Endothelial cell of umbilical vein (primary cell): ENCODE measurements around the gene CFP. TPM values are rescaled to one million over a fixed set of nuclear protein-coding genes. Genes with fewer than 3 reads are reported as not detected.

Experiments used
- BruUV-seq: library from RNA; stranded (reverse); fragments of 400-500 nt; replicated peaks from 2 replicates; lab custom pipeline; 2021; lab: Mats Ljungman, UMichigan
- CTCF ChIA-PET: fragments of 300-600, 350-600 bp; sonication (Branson Sonifier 250); formaldehyde crosslinking; loops from one replicate; lab custom pipeline; 2021; ENCODE audit warnings: antibody characterized with exemption, inconsistent platforms; lab: Charles Lee
- POLR2A ChIA-PET: fragments of 300-600, 350-600 bp; sonication (Branson Sonifier 250); formaldehyde crosslinking; loops from one replicate; lab custom pipeline; 2021; ENCODE audit warnings: antibody characterized with exemption, inconsistent platforms; lab: Charles Lee
- DNase-seq: peaks from one replicate; pipeline ENCODE4 v3.0.0-alpha.2; 2011; ENCODE audit warnings: low read depth, low spot score
- FAIRE-seq: peaks from 2 replicates; lab custom pipeline; 2011; peaks lifted over from hg19 to GRCh38; lab: Jason Lieb, UNC
- H2AFZ ChIP-seq: 2 replicates; pipeline ENCODE4 v1.6.0; 2012; ENCODE audit warnings: low read depth, low read length, control low read depth, inconsistent platforms
- H3K27ac ChIP-seq: 2 replicates; pipeline ENCODE4 v1.5.1; 2011; ENCODE audit warnings: low read depth, mild to moderate bottlenecking, control low read depth, low read length, moderate library complexity; ENCODE audit not compliant: insufficient read depth
- H3K27me3 ChIP-seq, 2 experiments: 2 replicates each; pipeline versions ENCODE4 v1.6.0 to v1.6.1; 2011; ENCODE audit warnings: low read length in 2 of 2, mixed read lengths in 1 of 2; ENCODE audit not compliant: control insufficient read depth in 2 of 2, insufficient read depth in 2 of 2
- H3K36me3 ChIP-seq, 2 experiments: 2 replicates in 1 of 2; 3 replicates in 1 of 2; pipeline ENCODE4 v1.5.1; 2011; ENCODE audit warnings: low read length in 2 of 2, mild to moderate bottlenecking in 1 of 2, moderate library complexity in 1 of 2; ENCODE audit not compliant: control insufficient read depth in 2 of 2, insufficient read depth in 2 of 2; ENCODE audit errors: extremely low read depth in 1 of 2
- H3K4me1 ChIP-seq: 3 replicates; pipeline ENCODE4 v1.5.1; 2011; ENCODE audit warnings: mild to moderate bottlenecking, low read length; ENCODE audit not compliant: control insufficient read depth, insufficient read depth; ENCODE audit errors: extremely low read depth
- H3K4me2 ChIP-seq: 2 replicates; pipeline ENCODE4 v1.6.1; 2011; ENCODE audit warnings: low read length, control low read depth, mixed read lengths; ENCODE audit not compliant: insufficient read depth
- H3K4me3 ChIP-seq, 3 experiments: fragments of 200-600 bp in 1 of 3; sonication (generic), shearing (Covaris generic) in 1 of 3; replicated peaks in 1 of 3; 2 replicates each; pipeline ENCODE4 v1.5.1; 2011 to 2016; ENCODE audit warnings: control low read depth in 3 of 3, low read length in 3 of 3, mild to moderate bottlenecking in 2 of 3, inconsistent platforms in 1 of 3, low read depth in 1 of 3, moderate library complexity in 1 of 3; ENCODE audit not compliant: insufficient read depth in 1 of 3
- H3K79me2 ChIP-seq: 2 replicates; pipeline ENCODE4 v1.6.0; 2012; ENCODE audit warnings: low read length, inconsistent platforms; ENCODE audit not compliant: control insufficient read depth, insufficient read depth
- H3K9ac ChIP-seq: replicated peaks from 2 replicates; pipeline ENCODE3; 2011; ENCODE audit warnings: low read length, control low read depth; ENCODE audit not compliant: insufficient read depth; ENCODE audit errors: extremely low read depth
- H3K9me1 ChIP-seq: replicated peaks from 3 replicates; pipeline ENCODE4 v1.6.0; 2011; ENCODE audit warnings: mild to moderate bottlenecking, low read length; ENCODE audit not compliant: control insufficient read depth, insufficient read depth; ENCODE audit errors: extremely low read depth
- H3K9me3 ChIP-seq: replicated peaks from 2 replicates; pipeline ENCODE4 v1.5.1; 2012; ENCODE audit warnings: low read length, inconsistent platforms; ENCODE audit not compliant: control insufficient read depth, insufficient read depth
- H4K20me1 ChIP-seq: replicated peaks from 2 replicates; pipeline ENCODE3; 2011; ENCODE audit warnings: mild to moderate bottlenecking, low read length; ENCODE audit not compliant: control insufficient read depth, insufficient read depth; ENCODE audit errors: extremely low read depth
- CTCF ChIP-seq, 2 donors: IDR thresholded peaks; 1 replicate in 1 of 2; 2 replicates in 1 of 2; pipeline ENCODE4 v1.5.1; 2011; ENCODE audit warnings: low read length in 2 of 2, mild to moderate bottlenecking in 2 of 2, moderate library complexity in 2 of 2, control low read depth in 1 of 2, inconsistent platforms in 1 of 2, low read depth in 1 of 2; ENCODE audit not compliant: insufficient read depth in 1 of 2; ENCODE audit errors: extremely low read depth in 1 of 2
- EZH2 ChIP-seq: IDR thresholded peaks from 2 replicates; pipeline ENCODE4 v1.6.1; 2012; ENCODE audit warnings: borderline replicate concordance, low read depth, mild to moderate bottlenecking, moderate library complexity, low read length, inconsistent platforms; ENCODE audit not compliant: severe bottlenecking
- FOS ChIP-seq: IDR thresholded peaks from 2 replicates; pipeline ENCODE4 v1.6.1; 2011; ENCODE audit warnings: mild to moderate bottlenecking, low read length, moderate library complexity, borderline replicate concordance; ENCODE audit not compliant: insufficient read depth
- GATA2 ChIP-seq: IDR thresholded peaks from 2 replicates; pipeline ENCODE4 v1.7.0; 2011; ENCODE audit warnings: low read depth, mild to moderate bottlenecking, moderate library complexity, mixed read lengths, low read length; ENCODE audit not compliant: insufficient read length, insufficient read depth
- JUN ChIP-seq: IDR thresholded peaks from 2 replicates; pipeline ENCODE4 v1.6.1; 2011; ENCODE audit warnings: borderline replicate concordance, low read depth; ENCODE audit not compliant: insufficient read length, insufficient read depth
- MAX ChIP-seq: IDR thresholded peaks from 2 replicates; pipeline ENCODE4 v1.6.1; 2011; ENCODE audit not compliant: insufficient read depth, insufficient read length
- MYC ChIP-seq: IDR thresholded peaks from one replicate; pipeline ENCODE4 v1.6.1; 2011; ENCODE audit warnings: mild to moderate bottlenecking, low read depth, low read length
- POLR2A ChIP-seq: IDR thresholded peaks from 2 replicates; pipeline ENCODE4 v1.6.1; 2012; ENCODE audit warnings: low read depth, mild to moderate bottlenecking, control low read depth, low read length
- POLR2AphosphoS5 ChIP-seq: IDR thresholded peaks from 2 replicates; pipeline ENCODE4 v1.6.1; 2012; ENCODE audit warnings: low read depth, mild to moderate bottlenecking, control low read depth, low read length, moderate library complexity; ENCODE audit not compliant: insufficient read depth
- dilution Hi-C: fragments of 300-500 bp; cut with MboI; formaldehyde crosslinking; loops from one replicate; pipeline ENCODE4 v1.15.0; 2019; ENCODE audit warnings: low sequenced_read_pairs; ENCODE audit not compliant: extremely low pct_ligation_motif_present
- intact Hi-C: fragments of 100-400 bp; cut with micrococcal nuclease; formaldehyde crosslinking; loops from one replicate; pipeline ENCODE4 v1.10.0; 2022
- polyA plus RNA-seq, 4 experiments: library from polyadenylated mRNA; depleted of rRNA in 3 of 4; stranded (reverse) in 3 of 4; unstranded in 1 of 4; fragments of >200 nt; gene quantifications; 2 replicates each; pipeline versions ENCODE4 v1.2.1 to v1.2.3, GENCODE V29; 2011 to 2012; ENCODE audit warnings: missing spikeins in 1 of 4
- total RNA-seq: library from RNA; stranded (reverse); gene quantifications from 2 replicates; pipeline ENCODE4 v1.2.3, GENCODE V29; 2021

The CFP gene
- total and polyA plus RNA-seq, 2 donors (not counting 3 experiments of a cell fraction or from before 2014, with no cell fraction given) = 0.69 to 1.00 TPM

DNA sequence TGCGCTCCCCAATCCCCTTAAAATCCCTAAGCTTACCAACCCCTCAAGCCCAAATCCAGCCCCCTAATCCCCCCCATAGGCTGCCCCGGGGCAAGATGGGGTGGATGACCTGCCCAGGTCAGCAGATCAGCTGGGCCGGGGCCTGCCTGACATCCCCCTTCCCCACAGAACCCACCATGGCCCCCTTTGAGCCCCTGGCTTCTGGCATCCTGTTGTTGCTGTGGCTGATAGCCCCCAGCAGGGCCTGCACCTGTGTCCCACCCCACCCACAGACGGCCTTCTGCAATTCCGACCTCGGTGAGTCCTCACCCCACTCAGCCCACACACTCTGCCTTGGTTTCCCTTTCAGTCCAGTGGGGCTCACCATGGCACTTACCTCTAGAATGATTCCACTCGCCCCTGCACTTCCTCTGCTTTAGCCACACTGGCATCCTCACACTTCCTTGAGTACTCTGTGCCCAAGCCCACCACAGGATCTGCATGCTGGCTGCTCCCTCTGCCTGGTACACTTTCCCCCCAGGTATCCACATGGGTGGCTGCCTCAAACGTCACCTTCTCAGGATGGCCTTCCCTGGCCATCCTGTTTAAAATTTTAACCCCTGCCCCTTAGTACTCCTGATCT lies 46.4 kb downstream of the CFP start:
- Histone ChIP-seq H3K4me1 (peaks cover 28% of the 10 kb centered on the region), H3K4me2 (no peak overlapping the region), H3K9me3 (no peaks in the 10 kb centered on the region), H3K4me3 (peak overlapping the region in 1 of 3 experiments; percentile 60), H3K27me3 (no peaks in the 10 kb centered on the region), H2AFZ (no peak overlapping the region), H3K36me3 (peaks cover 0 to 2% of the 10 kb centered on the region in 2 experiments), H4K20me1 (no peaks in the 10 kb centered on the region), H3K9ac (peak overlapping the region; percentile 4), H3K27ac (no peak overlapping the region), H3K79me2 (peaks cover 3% of the 10 kb centered on the region), H3K9me1 (no peaks in the 10 kb centered on the region)
- TF ChIP-seq MAX (no peak), MYC (no peak), GATA2 (no peak), FOS (no peak), JUN (no peak), POLR2AphosphoS5 (no peak), CTCF (IDR thresholded peaks at IDR 0.05; ENCODE audit: extremely low read depth in 1 of 2, insufficient read depth in 1 of 2, low read depth in 1 of 2, low read length in 2 of 2) (no peak), EZH2 (no peak), POLR2A (no peak)
- CTCF ChIA-PET = no interaction called here
- TSS peak; percentile 25 for BruUV-seq
- dilution Hi-C loops (no loop called here), intact Hi-C loops (loop anchor here (5.0 kb wide), 1 partner anchor 54 kb away; no protein-coding TSS in a partner anchor)
- POLR2A ChIA-PET = no interaction called here
- no peak for FAIRE-seq
- no peak for DNase-seq
